ENCODE results near the gene ZNF500. TPM values are rescaled to one million over a fixed set of nuclear protein-coding genes. Genes with fewer than 3 reads are reported as not detected.

Gene ZNF500
- total and polyA plus RNA-seq, 8 donors, result 5.5 to 14.1 (median 7.2) TPM

GRCh38 chr16:4767872-4768548 lies 1.0 kb upstream of the ZNF500 start:
- Histone ChIP-seq H3K36me3 (no peaks in the 10 kb centered on the region), H3K27me3 (no peaks in the 10 kb centered on the region), H3K27ac (peak overlapping the region; percentile 72 to 89 (median 82)), H3K4me1 (peaks cover 0 to 18% (median 12%) of the 10 kb centered on the region in 3 donors), H3K9me3 (no peaks in the 10 kb centered on the region), H3K4me3 (peak overlapping the region; percentile 37 to 93 (median 62))
- 29 to 33% methylated on average over 17 of the region's 17 CpGs for WGBS, 2 donors
- TF ChIP-seq CTCF (IDR thresholded peaks at IDR 0.05), result no peak
- peak in 2 of 4 donors; percentile 4 to 30 for ATAC-seq
- intact Hi-C loops (cut with DNase I), result no loop called here
- peak in 1 of 6 donors; percentile 33 for DNase-seq
- FAIRE-seq, result no peak

- Histone ChIP-seq H3K27ac (no peak overlapping the region), H3K27me3 (no peaks in the 10 kb centered on the region), H3K4me1 (peaks cover 0 to 18% (median 12%) of the 10 kb centered on the region in 3 donors), H3K9me3 (no peaks in the 10 kb centered on the region), H3K4me3 (peak overlapping the region; percentile 73 to 99 (median 90)), H3K36me3 (peaks cover 0 to 14% (median 3%) of the 10 kb centered on the region in 3 donors)
- no peak for FAIRE-seq
- TF ChIP-seq CTCF (IDR thresholded peaks at IDR 0.05), result no peak
- no peak for DNase-seq
- WGBS, 2 donors, result 68 to 72% methylated on average over 26 of the region's 26 CpGs
- intact Hi-C loops (cut with DNase I), result no loop called here
- no peak for ATAC-seq
Observed at GRCh38 chr16:4765511-4766474, 1.2 kb downstream of the ZNF500 start.

GRCh38 chr16:4763791-4764190 lies 3.2 kb downstream of the ZNF500 start:
- H3K9me3 ChIP-seq, result no peaks in the 10 kb centered on the region
- ATAC-seq (no peak), DNase-seq (no peak), FAIRE-seq (no peak)
- H3K4me3 ChIP-seq, result no peak overlapping the region
- intact Hi-C loops (cut with DNase I), result no loop called here
- peaks cover 0 to 32% (median 13%) of the 10 kb centered on the region in 3 donors for H3K36me3 ChIP-seq
- TF ChIP-seq CTCF (IDR thresholded peaks at IDR 0.05), result no peak
- H3K27ac ChIP-seq, result no peak overlapping the region
- H3K27me3 ChIP-seq, result no peaks in the 10 kb centered on the region
- peaks cover 0 to 18% (median 12%) of the 10 kb centered on the region in 3 donors for H3K4me1 ChIP-seq
- 88 to 93% methylated on average over 7 of the region's 7 CpGs for WGBS, 2 donors

- Histone ChIP-seq H3K27ac (no peak overlapping the region), H3K4me3 (no peak overlapping the region), H3K4me1 (peaks cover 0 to 12% (median 11%) of the 10 kb centered on the region in 3 donors), H3K36me3 (peaks cover 0 to 38% (median 14%) of the 10 kb centered on the region in 3 donors), H3K27me3 (no peaks in the 10 kb centered on the region), H3K9me3 (no peaks in the 10 kb centered on the region)
- no peak for DNase-seq
- intact Hi-C loops (cut with DNase I), result no loop called here
- no peak for FAIRE-seq
- no peak for TF ChIP-seq CTCF (IDR thresholded peaks at IDR 0.05)
- no peak for ATAC-seq
- 93 to 97% methylated on average over 8 to 9 of the region's 9 CpGs for WGBS, 2 donors
Observed at GRCh38 chr16:4762205-4762604, 4.8 kb downstream of the ZNF500 start.
